HG03571 (cell line): Measurements from ENCODE around the gene SLC43A1.
A peak's percentile ranks its signal among the peaks of the same experiment; 100 is the strongest.
"Not testable (repeated sequence)": the region's sequence is repeated elsewhere in the genome, so short reads cannot be mapped to it uniquely, and the experiment has no call there.

Experiments
- ATAC-seq: cut with Tn5 transposase; IDR thresholded peaks from one replicate; pipeline ENCODE4 v1.9.1; 2021; ENCODE audit not compliant: unreplicated experiment

The SLC43A1 gene

GRCh38 chr11:57461841-57462489, 53.5 kb downstream of the SLC43A1 start:
- no peak for ATAC-seq

DNA sequence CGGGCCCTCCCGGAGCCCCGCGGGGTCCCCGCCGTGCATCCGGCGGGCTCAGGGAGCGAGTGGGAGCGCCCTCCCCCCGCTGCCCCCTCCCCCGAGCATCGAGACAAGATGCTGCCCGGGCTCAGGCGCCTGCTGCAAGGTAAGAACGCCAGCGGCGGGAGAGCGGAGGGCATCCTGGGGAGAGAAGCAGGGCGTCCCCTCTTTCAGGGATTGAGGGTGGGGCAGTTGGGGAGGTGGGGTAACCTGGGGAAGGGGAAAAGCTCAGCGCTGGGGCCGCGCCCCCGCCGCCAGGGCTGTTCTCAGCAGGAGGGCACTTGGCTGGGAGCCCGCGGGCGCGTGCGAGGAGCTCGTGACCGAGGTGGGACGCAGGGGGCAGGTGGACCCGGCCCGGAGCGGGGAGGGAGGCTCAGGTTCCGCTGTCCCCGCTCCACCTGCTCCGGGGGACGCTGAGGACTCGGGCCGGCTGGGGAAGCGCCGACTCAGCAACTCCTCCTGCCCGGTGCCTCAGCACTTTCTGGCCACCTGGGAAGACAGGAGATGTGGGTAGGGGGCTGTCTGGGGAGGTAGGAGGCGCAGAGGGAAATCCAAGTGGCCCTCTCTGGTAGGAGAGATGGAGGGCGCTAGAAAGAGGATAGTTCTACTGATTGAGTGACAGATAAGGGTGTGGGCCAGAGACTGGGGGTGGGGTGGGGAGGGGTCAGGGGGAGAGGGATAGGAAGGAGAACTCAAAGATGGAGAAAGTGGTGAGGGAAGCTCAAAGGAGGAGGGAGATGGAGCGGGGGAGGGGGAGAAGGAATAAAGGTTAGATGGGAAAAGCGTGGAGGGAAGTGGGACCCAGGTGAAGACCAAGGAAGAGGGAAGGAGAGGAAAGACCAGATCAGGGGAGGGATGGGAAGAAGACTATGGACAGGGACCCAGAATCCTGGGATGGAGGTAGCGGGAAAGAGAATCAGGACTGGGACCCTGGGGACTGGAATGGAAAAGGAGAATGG, 54.4 kb downstream of the SLC43A1 start:
- no peak for ATAC-seq

GRCh38 chr11:57460022-57460757, 55.3 kb downstream of the SLC43A1 start, which contains the start of gene RTN4RL2:
Gene RTN4RL2 (plus strand): TSS chr11:57460528. CDS start chr11:57460866, 338 bp downstream.
- no peak for ATAC-seq

DNA sequence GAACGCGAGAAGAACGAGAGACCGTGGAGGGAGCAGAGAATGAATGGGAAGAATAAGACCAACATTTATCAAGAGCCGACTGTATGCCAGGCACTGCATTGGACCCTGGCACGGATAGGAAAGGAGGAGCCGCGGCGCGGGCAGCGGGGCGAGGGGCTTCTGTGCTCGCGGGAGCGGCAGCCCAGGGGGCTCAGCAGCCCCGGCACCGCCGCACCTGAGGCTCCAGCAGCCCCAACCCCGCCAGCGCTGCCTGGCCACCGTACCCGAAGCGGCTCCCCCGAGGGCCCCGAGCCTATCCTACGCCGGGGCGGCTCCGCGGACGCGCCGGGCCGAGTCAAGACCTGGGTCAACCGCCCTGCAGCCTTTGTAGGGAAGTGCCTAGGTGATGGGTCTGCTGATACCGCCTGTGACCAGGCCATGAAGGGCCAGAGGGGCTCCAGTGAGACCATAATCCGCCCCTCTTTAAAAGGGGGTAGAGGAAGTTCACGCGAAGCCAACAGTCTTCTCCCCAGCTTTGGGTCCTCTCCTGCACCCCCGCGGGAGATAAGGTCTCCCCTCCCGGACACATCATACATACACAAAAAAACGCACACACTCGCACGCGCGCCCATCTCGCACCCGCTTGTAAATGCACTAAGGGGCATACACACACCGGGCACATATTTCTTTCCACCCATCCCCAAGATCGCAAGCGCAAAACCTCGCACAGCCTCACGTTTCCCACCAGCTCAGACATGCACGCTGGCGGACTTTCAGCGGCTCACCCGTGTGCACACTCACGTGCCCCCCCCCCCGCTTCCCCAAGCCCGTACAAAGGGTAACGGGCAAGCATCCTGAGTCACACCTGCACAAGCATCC, 56.1 kb downstream of the SLC43A1 start:
- ATAC-seq = no peak

- ATAC-seq = no peak
Measured at GRCh38 chr11:57458410-57459163, 56.9 kb downstream of the SLC43A1 start.

GRCh38 chr11:57458060-57458409, 57.5 kb downstream of the SLC43A1 start:
- no peak for ATAC-seq

- ATAC-seq = no peak
Measured at GRCh38 chr11:57457643-57458023, 57.9 kb downstream of the SLC43A1 start.

GRCh38 chr11:57456960-57457642, 58.4 kb downstream of the SLC43A1 start:
- ATAC-seq = peak; percentile 60

DNA sequence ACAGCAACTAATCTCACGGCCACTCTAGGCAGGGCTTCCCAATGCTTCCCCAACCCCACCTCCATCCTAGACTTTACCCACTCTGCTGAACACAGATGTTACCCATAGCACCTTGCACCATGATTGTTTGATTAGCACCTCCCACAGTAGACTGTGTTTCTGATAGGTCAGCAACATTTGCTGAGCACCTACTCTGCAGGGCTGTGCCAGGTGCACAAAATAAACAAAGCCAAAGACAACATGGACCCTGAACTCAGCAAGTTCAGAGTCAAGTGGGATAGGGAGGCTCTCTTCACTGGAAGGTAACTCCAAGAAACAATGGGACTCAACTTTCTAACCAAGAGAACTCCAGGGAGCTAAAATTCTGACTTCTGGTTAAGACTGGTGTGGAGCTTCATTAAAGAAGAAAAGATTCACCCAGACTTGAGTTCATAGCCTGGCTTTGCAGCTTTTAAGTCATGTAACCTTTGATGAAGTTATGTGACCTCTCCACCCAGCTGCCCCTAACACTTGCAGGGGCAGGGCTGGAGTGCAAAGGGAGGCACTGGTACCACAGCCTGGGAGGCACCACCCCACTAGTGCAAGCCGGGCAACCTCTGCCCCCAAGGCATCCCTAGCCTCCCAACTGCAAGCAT, 61.8 kb downstream of the SLC43A1 start:
- no peak for ATAC-seq

DNA sequence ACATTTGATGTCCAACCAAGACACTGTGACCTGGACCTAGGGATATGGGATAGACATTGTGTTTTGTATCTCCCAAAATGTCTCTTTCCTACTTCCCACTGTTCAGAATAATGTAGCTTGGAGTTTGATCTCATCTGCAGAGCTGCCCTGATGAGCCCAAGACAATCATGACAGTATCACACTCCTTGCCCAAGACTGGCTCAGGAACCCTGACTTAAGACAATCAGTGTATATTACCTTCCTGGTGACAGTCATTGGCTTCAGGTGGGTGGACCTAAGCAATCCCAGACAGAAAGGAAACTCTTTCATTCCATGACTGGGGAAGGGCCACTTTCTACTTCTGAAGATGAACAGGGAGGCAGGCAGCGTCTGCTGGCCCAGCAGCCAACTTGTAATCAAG, 69.4 kb downstream of the SLC43A1 start:
- ATAC-seq = no peak

DNA sequence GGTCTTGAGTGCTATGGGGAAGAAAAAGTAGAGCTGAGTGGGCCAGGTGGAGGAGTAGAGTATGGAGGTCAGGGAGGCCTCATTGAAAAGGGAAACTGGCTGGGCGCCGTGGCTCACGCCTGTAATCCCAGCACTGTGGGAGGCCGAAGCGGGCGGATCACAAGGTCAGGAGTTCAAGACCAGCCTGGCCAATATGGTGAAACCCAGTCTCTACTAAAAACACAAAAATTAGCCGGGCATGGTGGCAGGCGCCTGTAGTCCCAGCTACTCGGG, 70.4 kb downstream of the SLC43A1 start:
- not testable (repeated sequence) for ATAC-seq

DNA sequence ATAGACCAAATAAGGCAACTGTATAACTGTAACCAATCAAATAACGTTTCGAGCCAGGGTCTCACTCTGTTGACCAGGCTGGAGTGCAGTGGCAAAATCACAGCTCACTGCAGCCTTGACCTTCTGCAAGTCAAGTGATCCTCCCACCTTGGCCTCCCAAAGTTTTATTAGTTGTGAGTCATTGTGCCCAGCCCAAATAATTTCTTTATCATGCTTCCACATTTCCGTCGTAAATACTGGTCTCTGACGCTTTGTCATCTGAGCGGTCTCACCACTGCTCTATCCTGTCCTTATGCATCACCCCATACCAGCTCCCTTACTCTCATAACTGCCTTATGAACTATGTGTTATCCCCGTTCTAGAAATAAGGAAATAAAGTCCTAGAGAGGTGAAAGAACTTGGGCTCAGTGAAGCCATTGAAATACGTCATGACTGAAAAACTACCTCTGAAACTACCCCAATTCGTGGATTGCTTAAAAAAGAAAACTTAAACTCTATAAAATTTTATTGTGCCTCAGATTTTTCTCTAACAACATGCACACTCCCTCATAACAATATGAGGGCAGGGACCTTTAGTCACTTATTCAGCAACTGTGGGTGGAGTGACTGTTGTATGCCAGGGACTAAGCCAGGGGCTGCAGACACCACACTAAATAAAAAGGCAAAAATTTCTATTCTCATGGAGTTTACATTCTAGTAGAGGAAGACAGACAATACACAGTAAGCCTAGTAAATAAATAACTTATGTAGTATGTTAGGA, 71.0 kb downstream of the SLC43A1 start:
- ATAC-seq = no peak

- no peak for ATAC-seq
Measured at GRCh38 chr11:57440744-57441414, 74.6 kb downstream of the SLC43A1 start.

GRCh38 chr11:57439786-57440185, 75.7 kb downstream of the SLC43A1 start:
- ATAC-seq = no peak

DNA sequence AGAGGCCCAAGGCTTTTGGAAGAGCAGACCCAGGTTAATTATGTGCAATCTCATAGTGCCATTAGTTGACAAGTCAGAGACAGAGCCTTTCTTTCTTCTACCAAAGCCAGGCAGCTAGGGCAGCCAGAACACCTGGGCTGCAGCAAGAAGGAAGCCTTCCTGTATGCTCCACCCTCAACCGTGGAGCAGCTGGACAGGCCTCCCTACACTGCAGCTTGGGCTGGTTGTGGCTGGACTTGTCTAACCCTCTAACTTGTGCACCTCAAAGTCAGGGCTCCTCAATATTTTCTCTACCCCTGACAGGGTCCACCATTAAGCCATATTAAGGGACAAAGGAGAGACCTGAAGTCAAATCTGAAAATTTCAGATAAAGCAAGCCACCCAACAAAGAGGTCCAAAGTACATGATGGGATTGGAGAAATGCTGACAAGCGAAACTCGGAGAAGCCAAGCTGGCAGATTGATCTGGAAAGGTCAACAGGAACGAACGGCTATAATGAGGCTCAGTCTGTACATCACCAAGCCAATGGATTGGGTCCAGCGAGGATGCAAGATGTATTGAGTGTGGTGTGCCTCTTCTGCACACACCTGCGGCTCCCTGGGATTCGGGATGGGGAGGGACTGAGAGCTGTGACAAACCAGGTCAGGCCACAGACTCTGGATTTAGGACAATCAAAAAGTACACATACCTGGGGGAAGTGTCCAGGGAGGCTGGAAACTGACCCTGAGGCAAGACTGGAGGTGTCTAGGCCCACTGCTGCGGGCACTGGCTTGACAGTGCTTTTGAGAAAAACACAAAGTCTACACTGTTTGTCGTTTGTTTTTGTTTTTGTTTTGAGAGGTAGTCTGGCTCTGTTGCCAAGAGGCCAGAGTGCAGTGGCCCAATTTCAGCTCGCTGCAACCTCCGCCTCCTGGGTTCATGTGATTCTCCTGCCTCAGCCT, 76.9 kb downstream of the SLC43A1 start:
- ATAC-seq = no peak

DNA sequence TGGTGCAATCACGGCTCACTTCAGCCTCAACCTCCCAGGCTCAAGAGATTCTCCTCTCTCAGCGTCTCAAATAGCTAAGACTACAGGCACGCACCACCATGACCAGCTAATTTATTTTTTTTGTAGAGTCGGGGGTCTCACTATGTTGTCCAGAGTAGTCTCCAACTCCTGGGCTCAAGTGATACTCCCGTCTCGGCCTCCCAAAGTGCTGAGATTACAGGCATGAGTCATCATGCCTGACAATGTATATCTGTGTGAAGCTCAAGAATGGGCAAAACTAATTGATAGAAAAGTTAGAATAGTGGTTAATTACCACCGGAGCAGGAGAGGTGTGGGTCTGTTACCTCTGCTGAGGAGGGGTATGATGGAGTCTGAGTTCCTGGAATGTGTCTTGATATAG, 79.5 kb downstream of the SLC43A1 start:
- no peak for ATAC-seq
